SIG-M5 treated with dmso at 0.1 percent for 504 hours (cell line): ENCODE measurements around the gene SRXN1.

ENCODE experiments used
- DNase-seq: peaks from one replicate; lab custom pipeline; 2025; ENCODE audit not compliant: unreplicated experiment; lab: John Stamatoyannopoulos, UW

Gene SRXN1

DNA sequence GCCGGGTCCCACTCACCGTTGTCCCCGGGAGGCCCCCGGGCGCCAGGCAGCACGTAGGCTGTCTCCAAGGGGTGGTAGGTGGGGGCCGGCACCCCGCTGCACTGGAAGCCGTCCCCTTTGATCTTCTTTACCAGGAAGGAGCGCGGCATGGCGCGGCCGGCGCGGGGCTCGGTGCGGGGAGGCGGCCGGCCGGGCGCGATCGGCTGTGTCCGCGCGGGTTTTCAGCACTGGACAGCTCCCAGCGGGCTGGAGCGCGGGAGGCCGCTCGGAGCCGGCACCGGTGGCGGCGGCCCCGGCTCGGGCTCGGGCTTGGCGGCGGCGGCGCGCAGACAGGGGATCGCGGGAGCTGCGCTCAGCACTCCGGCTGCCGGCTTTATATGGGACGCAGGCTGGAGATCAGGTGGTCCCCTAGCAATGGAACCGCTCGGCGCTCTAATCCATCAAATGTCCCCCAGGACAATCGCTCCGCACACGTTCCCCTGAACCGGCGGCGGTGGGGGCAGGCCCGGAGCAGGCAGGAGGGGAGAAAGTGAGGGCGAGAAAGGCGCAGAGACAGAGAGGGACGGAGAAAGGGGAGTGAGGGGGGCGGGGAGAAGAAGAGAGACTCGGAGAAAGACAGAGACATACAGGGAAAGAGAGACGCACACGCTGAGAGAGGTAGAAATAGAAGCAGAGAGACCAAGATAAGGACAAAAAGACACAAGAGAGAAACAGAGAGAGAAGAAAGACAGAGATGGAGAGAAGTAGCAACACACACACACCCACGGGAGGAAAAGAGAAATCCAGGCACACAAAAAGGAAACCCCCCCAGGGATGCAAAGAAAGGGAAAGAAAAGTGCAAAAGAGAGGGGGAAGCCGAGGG lies 22.7 kb upstream of the SRXN1 start, which contains the start of gene SCRT2:
TSS of gene SCRT2 (minus strand) at position 350 of the 862 bp plus-strand sequence. CDS start at position 149, 201 bp downstream.
- peak; percentile 37 for DNase-seq

DNA sequence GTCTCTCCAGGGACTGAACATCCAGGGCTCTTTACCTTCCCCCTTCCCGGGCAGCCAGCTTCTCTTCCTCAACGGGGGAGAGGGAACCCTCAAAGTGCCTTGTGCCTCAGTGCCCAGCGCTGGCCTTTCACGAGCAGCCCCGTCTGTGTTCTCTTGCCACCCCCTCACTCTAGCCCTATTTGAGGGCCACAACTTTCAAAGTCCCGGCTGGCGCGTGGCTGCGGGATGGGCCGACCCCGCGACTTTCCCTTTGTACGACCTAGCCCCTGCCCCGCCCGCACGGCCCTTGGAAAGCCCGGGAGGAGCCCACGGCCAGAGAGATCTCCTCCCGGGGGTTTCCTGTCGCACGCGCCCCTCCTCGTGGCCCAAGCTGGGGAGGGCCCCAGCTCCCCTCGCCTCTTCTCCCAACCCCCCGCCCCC lies 22.0 kb upstream of the SRXN1 start:
- no peak for DNase-seq

DNA sequence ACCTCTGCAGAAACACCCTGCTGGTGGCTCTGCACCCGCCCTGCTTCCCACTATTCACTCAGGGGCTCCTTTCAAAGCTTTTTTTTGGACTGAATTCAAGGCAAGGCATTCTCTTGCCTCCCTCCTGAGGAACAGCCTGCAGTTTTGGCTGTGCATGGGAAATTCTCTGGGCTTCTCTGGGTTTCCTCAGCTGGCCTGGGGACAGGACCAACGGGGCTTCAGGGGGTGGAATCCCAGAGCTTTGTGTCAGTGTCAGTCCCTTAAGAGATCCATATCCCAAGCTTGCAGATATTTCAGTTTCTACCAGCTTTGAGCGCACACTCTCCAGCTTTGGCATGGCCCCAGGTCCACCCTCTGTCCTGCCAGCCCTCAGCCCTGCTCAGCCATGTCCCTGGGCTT lies 20.6 kb upstream of the SRXN1 start:
- DNase-seq, result no peak

DNA sequence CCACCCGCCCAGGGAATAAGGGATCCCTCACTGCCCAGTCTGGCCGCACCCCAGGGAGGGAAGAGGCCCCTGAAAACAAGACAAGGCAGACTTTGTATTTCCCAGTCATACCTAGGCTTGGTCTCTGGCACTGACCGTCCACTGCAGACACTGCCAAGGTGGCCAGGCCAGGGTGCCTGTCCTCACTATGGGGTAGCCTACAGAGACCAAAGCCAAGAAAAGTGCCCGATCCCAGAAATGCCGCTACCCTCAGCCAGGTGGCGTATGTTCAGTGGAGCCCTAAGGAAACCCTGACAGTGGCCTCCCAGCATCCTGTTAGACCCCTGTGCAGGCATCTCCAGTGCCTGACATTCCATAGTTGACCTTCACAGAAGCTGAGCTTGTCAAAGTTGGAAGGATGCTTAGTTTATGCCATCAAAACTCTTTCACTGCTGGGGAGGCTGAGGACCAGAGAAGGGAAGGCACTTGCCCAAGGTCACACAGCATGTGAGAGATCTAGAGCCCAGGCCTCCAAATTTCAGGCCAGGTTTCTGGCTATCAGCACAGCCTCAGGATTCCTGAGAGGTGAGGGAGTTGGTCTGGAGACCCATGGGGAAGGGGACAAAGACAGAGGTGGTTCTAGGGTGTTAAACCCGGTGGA lies 20.1 kb upstream of the SRXN1 start:
- no peak for DNase-seq

DNA sequence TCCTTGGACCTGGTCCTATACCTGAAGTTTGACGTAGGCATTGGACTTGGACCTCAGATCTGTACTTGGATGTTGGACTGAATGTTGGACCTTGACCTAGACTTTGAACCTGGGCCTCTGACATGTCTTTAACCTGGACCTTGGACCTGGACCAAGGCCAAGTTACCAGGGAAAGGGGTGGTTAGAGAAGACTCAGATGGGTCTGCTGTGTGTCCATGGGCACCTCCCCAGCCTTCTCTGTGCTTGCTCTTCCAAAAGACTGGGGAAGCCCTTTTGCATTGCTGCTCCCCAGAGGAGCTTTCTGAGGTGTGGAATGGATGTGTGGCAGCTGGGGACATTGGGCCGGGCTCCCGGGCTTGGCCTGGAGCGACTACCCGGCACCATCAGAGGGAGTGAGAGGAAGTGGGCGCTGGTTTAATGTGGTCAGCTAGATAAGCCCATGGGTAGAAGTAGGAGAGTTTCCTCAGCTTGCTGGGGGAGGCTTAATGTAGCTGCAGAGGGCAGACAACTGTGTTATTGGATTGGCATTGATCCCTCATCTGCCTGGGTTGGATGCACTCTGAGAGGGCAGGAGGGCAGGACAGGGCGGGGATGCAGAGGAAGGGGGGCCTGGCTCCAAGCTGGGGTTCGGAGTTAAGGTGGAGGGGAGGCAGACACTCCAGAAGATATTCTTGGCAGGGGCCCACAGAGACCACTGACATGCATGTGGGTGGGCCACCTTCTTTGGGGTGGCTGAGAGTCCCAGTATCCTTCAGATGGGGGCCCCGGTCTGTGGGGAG lies 18.4 kb upstream of the SRXN1 start:
- no peak for DNase-seq

DNA sequence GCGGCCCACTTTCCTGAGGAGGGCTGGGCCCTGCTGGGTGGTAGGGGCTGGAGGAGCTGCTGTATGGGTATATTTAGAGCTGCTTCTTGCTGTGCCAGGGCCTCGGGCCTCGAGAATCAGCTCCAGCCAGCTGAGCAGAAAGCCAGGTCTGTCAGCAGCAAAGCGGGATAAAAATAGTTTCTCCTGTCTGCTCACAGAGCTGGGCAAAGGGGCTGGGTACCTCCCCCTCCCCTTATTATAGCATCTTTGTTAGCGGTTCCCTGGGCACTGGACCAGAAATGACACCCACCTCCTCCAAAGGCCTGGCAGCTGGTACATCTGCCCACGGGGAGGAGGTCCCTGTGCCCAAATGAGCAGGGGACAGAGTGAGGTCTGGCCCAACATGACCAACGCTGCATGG lies 16.6 kb upstream of the SRXN1 start:
- no peak for DNase-seq

DNA sequence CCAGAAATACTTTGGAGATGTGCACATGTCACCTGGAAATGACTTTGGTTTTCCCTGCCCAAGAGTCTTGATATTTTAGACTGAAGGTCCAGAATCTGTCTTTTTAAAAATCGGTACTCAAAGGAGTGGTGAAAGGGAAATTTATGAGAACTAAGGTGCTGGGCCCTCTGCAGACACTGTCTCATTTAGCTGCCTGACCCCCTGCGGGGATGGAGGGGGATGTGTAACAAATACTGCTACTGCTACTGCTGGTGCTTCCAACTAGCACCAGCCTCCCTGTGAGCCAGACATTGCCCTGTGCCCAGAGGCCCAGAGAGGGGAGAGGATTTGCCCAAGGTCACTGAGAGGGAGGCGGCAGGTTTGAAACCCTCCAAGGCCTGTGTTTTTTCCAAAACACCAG lies 15.6 kb upstream of the SRXN1 start:
- no peak for DNase-seq

DNA sequence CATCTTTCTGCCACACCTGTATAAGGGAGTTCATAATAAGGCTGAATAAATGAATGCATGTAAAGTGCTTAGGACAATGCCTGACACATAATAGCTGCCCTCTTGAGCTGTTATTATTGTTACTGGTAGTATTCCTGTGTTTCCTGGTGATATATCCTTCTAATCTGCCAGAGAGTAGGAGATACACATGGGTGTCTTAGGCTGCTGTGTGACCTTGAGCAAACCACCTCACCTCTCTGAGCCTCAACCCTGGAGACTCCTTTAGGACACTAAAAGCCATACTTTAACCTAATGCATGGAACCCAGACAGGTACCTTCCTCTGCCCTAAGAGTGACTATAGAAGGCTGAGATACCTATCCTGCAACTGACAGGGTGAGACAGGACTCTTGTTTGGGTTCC lies 15.1 kb upstream of the SRXN1 start:
- no peak for DNase-seq

DNA sequence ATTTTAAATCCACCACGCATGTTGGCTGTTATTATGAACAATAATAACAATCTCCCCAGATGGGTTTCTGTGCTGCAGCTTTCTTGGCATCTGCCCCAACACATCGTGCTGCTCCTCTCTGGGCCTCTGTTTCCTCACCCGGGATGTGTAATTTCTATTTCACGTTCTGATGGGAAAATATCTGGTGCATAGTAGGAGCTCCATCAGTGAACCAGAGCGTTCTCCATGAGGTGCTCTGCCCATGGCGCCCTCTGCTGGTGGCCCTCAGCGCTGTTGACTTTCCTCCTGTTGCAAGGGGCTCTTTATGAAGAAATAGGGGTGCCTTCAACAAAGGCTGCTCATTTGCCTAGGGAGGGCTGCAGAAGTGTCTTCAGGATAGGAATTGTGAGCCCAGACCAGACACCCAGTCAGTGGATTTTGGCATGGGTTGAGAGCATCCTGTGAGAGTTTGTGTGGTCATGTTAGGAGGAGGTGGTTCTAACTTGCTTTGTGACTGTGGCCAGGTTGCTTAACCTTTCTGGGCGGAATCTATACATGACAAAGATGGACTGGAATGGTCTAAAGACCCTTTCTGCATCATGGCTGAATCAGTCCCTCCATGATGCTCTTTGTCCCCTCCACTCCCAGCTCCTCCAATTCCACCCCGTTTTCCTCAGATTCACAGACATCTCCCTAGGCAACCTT lies 14.5 kb upstream of the SRXN1 start:
- DNase-seq, result peak; percentile 39

DNA sequence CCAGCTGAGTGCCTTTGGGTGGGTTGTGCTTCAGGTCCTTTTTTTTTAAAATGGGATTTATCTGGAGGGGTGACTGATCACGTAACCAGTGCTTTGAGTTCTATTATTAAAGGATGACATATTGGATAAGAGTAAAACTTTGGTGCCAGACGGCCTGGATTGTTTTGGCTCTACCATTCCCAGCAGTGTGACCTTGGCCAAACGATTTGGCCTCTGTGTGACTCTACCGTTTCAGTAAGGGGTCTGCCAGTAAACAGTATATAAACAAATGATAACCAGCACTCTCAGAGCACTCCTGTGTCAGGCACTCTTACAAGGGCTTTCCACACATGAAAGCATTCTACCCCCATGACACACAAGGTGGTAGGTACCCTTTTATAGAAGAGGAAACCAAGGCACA lies 13.9 kb upstream of the SRXN1 start:
- no peak for DNase-seq

DNA sequence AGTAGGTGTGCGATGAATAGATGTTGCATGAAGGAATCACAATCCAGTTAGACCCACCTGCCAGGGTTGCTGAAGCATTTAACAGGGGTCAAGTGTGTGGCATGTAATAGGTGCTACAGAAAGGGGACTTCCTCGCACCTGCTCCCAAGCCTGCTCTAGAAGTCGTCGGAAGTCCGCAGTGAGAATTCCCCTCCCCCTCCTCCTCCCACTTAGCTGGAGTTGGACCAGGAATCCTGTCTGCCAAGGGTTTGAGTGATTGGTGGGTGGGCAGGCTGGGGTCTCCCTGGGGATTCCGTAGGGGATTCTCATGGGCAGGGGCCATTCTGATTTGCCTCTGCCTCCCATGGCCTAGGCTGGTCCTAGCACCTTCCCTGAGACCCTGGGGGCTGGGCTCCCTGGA lies 12.3 kb upstream of the SRXN1 start:
- DNase-seq, result no peak

DNA sequence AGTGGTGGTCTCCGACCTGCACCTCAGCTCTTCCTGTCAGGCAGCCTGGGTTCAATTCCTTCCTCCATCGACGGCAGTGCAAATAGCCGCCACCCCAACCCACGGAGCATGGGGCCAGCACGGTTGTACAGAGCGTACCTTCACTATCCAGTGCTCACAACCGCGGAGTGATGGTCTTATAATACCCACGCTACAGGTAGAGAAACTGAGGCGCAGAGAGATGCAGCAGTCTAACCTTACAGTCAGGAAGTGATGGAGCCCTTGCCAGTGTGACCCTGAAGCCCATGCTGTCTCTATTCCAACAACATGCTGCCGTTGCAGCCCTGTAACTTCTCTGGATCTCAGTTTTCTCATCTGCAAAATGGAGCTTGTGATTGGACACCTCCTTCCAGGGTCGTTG lies 11.6 kb upstream of the SRXN1 start:
- DNase-seq, result no peak

DNA sequence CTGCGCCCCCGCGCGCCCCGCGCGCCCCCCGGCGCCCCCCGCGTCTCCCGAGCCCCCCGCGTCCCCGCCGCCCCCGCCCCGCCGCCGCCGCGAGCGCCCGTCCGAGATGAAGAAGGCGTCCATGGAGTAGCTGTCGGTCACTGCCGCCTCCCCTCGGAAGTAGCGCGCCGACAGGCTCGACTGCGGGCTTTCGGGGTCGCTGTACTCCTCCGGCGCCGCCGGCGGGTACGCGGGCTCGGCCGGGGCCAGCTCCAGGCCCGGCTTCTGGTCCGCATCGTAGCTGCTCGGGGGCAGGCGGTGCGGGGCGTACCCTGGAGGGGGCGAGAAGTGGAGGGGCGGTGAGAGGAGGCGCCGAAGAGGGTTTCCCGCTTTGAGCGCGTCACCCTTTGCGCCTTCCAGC lies 11.2 kb upstream of the SRXN1 start:
- no peak for DNase-seq

DNA sequence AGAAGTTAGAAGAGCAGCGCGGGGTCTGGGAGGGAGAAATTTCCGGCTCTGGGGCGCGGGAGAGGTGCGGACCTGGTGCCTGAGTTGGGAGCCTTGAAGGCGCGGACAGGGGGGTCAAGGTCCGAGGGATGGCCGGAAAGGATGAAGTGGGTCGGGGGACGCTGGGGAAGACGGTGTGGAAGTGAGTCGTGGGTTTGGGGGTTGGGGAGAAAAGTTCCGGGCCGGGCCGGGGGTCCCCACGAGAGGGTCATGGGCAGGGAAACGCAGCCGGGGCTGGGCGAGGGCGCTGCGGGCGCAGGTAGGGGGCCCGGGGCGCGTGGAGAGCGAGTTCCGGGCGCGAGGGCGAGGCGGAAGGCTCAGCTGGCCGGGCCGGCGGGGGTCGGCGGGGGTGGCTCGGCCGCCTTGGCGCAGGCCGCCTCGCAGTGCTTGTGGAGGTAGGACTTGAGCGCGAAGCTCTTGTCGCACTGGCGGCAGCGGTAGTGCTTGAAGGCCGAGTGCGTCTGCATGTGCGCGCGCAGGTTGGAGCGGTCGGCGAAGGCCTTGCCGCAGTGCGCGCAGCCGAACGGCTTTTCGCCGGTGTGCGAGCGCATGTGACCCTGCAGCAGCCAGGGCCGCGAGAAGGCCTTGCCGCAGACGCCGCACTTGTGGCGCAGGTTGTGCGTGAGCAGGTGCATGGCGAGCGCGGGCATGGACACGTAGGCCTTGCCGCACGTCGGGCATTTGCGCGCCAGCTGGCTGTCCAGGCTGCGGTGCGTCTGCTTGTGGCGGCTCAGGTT lies 10.5 kb upstream of the SRXN1 start:
- DNase-seq, result no peak

DNA sequence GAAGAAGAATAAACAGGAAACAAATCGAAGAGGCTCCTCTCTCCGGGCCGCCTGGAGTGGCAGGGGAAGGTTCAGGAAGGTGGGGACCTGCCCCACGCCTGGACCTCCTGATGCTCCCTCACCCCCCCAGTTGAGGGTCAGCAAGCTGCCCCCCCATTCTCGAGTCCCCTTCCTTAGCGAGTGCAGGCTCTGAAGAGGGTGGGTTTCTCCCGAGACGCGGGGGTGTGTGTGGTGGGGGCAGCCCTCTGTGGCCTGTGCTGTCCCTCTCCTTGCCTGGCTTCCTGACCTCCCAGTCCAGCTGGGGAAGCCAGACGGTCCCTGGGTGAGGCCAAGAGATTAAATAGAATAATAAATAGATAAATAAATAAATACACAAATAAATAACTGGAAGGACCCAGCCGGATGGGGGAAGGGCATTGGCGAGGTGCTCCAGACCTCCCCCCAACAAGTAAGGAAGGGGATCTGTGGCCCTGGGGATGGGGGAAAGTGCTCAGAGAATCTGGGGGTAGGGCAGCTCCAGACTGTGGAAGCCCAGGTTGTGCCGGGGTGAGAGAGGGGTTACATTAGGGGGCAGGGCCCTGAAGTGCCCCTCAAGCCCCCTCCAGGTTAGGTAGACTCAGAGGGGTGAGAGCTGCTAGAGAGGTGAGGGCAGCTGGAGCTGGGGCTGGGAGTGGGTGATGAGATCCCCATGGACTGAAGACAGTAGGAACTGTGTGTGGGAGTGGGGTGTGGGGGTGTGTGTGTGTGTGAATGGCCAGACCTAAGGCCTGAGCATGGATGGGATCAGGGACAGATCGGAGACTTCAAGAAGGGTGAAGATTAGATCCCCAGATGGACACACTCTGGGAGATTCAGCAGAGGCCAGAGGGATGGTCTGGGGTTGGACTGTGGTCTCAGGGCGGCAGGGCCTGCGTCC lies 9.5 kb upstream of the SRXN1 start:
- DNase-seq, result no peak

DNA sequence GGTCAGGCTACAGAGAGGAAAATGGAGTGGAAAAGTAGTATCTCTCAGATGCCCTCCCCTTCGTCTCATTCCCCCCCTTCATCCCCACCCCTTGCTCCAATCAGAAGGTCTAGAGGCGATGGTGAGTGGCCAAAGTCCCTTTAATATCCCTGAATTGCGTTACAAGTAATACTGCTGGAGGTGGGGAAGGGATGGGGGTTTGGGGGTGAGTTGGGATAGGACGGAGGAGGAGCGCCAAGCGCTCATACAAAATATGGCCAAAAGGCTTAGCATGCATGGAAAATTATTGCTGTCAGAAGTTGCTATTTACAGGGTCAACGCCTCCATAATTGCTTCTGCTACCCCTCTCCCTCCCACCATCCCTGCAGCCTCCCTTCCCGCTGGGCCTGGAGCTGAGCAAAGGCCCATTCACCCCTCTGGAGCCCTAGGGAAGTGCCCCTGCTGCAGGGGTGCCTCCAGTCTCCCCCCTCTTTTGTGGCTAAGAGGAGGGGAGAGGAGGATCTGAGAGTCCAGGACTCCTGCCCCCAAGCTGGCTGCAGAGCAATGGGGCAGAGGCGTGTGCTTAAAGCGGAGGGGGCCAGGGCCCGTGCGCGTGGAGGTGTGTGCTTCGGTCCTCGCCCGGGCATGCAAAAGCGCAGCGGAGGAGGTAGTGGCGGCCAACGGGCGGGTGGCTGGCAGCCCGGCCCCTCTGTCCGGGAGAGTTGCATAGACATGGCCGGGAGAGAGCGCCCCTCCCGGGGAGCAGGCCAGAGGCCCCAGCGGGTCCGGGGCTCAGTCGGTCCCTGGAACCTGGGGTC lies 8.7 kb upstream of the SRXN1 start:
- no peak for DNase-seq

DNA sequence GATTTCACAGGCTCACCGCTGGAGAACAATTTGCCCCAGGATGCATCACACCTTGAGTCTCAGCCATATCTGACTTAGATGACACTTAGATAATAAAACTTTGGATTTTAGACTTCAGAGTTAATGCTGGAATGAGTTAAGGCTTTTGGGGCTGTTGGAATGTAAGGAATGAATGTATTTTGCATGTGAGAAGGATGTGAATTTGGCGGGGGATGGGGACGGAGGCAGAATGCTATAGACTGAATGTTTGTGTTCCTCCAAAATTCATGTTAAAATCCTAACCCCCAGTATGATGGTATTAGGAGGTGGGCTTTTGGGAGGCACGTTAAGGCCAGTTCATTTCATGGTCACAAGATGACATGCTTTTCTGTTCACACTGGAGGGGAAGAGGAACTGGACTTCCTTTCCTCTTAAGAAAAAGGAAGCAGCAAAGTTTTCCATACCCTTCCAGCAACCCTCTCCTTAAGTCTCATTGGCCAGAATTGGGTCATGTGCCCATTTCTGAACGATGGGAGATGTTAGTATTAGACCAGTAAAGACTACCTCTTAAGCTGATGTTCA lies 5.8 kb upstream of the SRXN1 start:
- DNase-seq, result no peak

DNA sequence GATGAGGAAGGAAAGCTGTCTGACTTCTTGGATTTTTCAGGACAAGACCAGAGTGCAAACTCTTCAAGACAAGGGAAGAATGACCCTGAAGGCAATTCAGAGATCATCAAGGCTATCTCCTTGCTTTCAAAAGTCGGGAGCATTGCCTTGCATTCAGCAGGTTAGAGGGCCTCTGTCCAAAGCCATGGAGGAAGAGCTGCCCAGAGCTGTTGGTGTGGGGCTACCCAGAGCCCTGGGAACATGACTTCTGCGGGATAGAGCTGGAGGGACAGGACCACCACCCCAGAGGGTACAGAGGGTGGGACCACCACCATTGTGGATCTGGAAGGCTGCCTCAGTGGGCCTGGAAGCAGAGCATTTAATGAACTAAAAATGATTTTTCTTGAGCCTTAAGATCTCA lies 5.2 kb upstream of the SRXN1 start:
- no peak for DNase-seq
